SH-SY5Y (cell line): Measurements from ENCODE around the gene CALML5.

Experiments
- GATA2 ChIP-seq: IDR thresholded peaks from 2 replicates; pipeline ENCODE4 v1.6.1; 2011; ENCODE audit warnings: mild to moderate bottlenecking, low read depth, low read length
- GATA3 ChIP-seq: IDR thresholded peaks from 2 replicates; pipeline ENCODE4 v1.6.1; 2011; ENCODE audit warnings: low read depth, mild to moderate bottlenecking, low read length, moderate library complexity

DNA sequence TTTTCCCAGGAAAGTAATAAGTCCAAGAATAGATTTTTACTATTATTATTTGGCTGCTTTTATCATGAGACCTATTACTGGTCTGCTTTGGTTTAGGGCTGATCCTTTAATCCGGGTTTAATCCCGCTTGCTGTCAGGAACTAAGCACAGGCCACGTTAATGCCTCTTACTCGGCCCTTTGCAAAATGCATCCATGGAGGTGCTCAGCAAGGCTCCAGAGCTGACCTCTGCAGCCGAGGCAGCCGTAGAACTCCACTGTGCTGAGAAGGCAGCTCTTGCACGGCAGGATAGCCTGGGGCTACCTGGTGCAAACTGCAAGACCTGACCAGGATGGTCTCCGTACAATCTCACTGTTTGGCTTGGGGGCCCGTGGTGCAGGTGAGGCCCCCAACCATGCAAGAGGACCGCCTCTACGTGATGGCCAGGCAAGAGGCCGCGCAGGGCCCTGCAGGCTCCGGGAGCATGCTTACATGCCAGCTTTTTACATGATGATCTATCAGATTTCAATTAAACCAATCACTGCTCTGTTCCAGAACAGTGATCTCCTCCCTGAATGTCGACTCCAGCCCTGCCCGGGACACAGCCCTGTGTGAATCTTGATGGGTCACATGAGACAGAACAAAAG, 15.0 kb upstream of the CALML5 start:
- TF ChIP-seq GATA3 (no peak), GATA2 (no peak)
